RPMI7951 (cell line): ENCODE measurements around the gene PCDH17. TPM values are rescaled to one million over a fixed set of nuclear protein-coding genes. Genes with fewer than 3 reads are reported as not detected.

Experiments used
- DNase-seq: peaks from one replicate; pipeline ENCODE4 v3.0.0-alpha.2; 2012; ENCODE audit warnings: low read depth
- total RNA-seq: library from RNA; depleted of rRNA; stranded (reverse); fragments of >200 nt; shearing (Covaris generic); gene quantifications from 2 replicates; pipeline ENCODE4 v1.2.3, GENCODE V29; 2014

Gene PCDH17
- total RNA-seq, 1 experiment from 2014 or later = under 0.01 TPM

DNA sequence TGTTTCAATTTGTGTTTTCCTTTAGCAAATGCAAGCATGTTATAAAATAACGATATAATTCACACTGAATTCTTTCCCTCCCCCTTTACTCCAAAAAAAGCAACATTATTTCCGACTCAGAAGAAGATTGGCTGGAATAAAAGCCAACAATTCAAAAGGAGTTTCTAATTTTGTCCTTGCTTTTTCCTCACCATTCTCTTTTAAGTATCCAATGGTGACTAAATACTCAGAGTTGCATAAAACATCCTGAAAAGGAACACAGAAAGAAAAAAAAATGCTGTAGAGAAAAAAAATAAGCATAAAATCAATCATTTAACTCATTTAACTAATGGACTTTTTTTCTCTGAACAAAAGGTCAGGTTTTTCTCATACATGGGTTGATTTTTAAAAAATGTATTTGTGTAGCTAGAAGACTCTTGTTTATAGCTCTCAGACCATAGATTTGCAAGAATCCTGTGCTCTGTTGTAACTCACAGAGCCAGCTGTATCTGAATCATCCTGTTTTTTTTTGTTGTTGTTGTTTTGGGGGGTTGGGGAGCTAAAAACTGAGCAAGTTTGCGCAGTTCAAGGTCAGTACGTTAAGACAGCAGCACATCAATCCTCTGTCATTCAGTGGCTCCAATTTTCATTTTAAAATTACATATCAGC, 108.1 kb downstream of the PCDH17 start:
- DNase-seq = no peak

- DNase-seq = no peak
Observed at GRCh38 chr13:57740719-57741118, 109.2 kb downstream of the PCDH17 start.

GRCh38 chr13:57748096-57748495, 116.6 kb downstream of the PCDH17 start:
- DNase-seq = no peak

GRCh38 chr13:57760951-57761350, 129.4 kb downstream of the PCDH17 start:
- DNase-seq = no peak

DNA sequence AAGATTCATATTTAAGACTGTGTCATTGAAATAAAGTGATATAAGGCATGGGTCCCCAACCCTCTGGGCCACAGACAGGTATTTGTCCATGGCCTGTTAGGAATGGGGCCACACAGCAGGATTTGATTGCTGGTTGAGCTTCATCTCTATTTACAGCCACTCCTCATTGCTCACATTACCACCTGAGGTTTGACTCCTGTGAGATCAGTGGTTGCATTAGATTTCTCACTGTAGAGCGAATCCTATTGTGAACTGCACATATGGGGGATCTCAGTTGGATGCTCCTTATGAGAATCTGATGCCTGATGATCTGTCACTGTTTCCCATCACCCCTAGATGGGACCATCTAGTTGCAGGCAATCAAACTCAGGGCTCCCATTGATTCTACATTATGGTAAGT, 132.1 kb downstream of the PCDH17 start:
- DNase-seq = no peak
